Measurements from ENCODE around the gene OPN3. TPM values are rescaled to one million over a fixed set of nuclear protein-coding genes. Genes with fewer than 3 reads are reported as not detected.

Gene OPN3
- polyA plus RNA-seq, 3 donors from 2014 or later = 13.5 to 20.8 (median 14.1) TPM

GRCh38 chr1:241627453-241628259 is 12.5 kb downstream of the OPN3 start:
- peak overlapping the region; percentile 17 to 55 (median 43) for H3K4me3 Mint-ChIP-seq
- H3K27me3 Mint-ChIP-seq (ENCODE audit: low read depth in 3 of 3) = no peaks in the 10 kb centered on the region
- H3K4me1 Mint-ChIP-seq = peaks cover 6 to 15% of the 10 kb centered on the region in 2 donors
- H3K9me3 Mint-ChIP-seq = no peaks in the 10 kb centered on the region
- DNase-seq = peak; percentile 34 to 46 (median 36)
- peaks cover 4 to 9% (median 4%) of the 10 kb centered on the region in 3 donors for H3K36me3 Mint-ChIP-seq
- peak overlapping the region; percentile 32 to 68 (median 40) for H3K27ac Mint-ChIP-seq

- H3K4me1 Mint-ChIP-seq = peaks cover 6 to 15% of the 10 kb centered on the region in 2 donors
- no peak for DNase-seq
- no peak overlapping the region for H3K27ac Mint-ChIP-seq
- H3K9me3 Mint-ChIP-seq = no peaks in the 10 kb centered on the region
- H3K36me3 Mint-ChIP-seq = no peaks in the 10 kb centered on the region
- no peak overlapping the region for H3K4me3 Mint-ChIP-seq
- H3K27me3 Mint-ChIP-seq (ENCODE audit: low read depth in 3 of 3) = peaks cover 0 to 1% (median 0%) of the 10 kb centered on the region in 3 donors
These were observed 15.2 kb downstream of the OPN3 start for GRCh38 chr1:241624935-241625334.

DNA sequence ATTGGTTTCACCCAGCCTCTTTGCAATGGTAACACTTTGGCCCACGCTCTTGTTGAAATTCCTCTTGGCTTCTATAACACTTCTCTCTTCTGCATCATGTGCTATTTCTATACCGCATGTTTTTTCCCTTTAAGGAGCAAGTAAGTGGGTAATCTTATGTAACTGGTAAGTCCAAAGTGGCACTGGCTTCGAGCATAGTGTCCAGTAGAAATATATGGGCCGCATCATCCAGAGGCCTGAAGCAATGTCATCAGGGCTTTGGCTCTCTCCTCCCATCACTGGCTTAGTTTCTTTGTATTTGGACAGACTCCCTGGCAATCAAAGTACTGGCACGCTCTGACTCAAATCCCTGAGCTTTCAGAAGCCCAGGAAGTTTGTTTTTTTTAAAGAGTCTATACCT is 17.5 kb downstream of the OPN3 start:
- H3K9me3 Mint-ChIP-seq = no peaks in the 10 kb centered on the region
- H3K4me1 Mint-ChIP-seq = peaks cover 0 to 4% of the 10 kb centered on the region in 2 donors
- DNase-seq = no peak
- H3K4me3 Mint-ChIP-seq = no peak overlapping the region
- H3K27ac Mint-ChIP-seq = no peak overlapping the region
- no peaks in the 10 kb centered on the region for H3K36me3 Mint-ChIP-seq
- peaks cover 0 to 1% (median 0%) of the 10 kb centered on the region in 3 donors for H3K27me3 Mint-ChIP-seq (ENCODE audit: low read depth in 3 of 3)

- Mint-ChIP-seq H3K4me1 (no peaks in the 10 kb centered on the region), H3K27ac (no peak overlapping the region), H3K27me3 (ENCODE audit: low read depth in 3 of 3) (peaks cover 0 to 1% (median 0%) of the 10 kb centered on the region in 3 donors)
These were observed 22.7 kb downstream of the OPN3 start for GRCh38 chr1:241617426-241617825.

DNA sequence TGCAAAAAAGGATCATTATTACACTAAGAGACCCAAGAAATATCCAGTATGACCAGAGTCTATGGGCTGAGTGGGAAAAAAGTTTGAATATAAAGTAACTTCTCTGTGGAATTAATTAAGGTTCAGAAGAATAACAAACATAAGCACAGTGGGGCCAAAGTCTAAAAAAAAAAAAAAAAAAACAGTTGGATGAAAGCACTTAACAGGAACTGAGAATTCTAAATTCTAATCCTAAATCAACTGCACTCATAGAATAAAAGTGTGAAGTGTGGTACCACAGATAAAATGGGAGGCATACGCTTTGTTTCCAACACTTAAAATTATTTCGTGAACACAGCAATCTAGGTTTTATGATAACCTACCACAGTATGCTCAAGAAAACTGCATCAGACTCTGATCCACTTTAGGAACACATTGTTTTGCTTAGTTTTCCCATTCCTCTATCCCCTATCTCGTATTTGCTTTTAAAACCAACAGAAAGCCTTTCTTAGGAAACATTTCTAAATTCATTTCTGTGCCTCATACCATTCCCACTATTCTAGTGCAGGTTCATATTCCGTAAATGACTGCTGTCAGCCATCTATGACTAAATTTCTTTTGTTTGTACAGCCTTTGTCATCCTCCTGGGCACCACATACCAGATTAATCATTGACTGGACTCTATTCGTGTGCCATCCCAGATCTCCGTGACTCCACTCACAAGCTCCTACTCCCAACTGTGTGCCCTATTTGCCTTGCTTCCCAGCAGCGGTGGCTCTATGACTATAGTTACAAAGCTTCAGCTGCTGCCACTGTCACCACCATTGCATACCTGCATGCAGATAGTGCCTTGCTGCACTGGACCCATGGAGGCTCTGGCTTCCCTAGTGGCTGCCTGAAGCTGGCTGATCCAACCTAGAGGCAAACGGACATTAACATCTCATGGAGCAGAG is 24.9 kb downstream of the OPN3 start:
- Mint-ChIP-seq H3K27me3 (ENCODE audit: low read depth in 3 of 3) (no peaks in the 10 kb centered on the region), H3K4me3 (no peak overlapping the region), H3K36me3 (no peaks in the 10 kb centered on the region), H3K9me3 (no peaks in the 10 kb centered on the region), H3K4me1 (no peaks in the 10 kb centered on the region), H3K27ac (no peak overlapping the region)
- no peak for DNase-seq

More at GRCh38 chr1:241617426-241617825, 22.7 kb downstream of the OPN3 start:
- no peak for DNase-seq
- Mint-ChIP-seq H3K9me3 (no peaks in the 10 kb centered on the region), H3K4me3 (no peak overlapping the region), H3K36me3 (no peaks in the 10 kb centered on the region)

DNA sequence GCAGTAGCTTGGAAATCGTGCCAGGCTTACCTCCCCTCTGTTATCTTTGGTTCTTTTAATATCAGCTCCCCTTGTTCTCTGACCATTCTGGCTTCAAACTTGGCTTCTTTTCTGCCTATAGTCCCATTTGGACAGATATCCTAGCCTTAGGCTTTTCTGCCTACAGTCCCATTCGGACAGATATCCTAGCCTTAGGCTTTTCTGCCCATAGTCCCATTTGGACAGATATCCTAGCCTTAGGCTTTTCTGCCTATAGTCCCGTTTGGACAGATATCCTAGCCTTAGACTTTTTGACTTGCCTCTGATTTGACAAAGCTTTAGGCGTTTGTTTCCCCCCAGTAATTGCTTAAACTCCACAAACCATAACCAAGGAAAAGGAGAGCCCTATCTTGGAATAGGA is 25.6 kb downstream of the OPN3 start:
- Mint-ChIP-seq H3K27ac (no peak overlapping the region), H3K27me3 (ENCODE audit: low read depth in 3 of 3) (no peaks in the 10 kb centered on the region), H3K36me3 (no peaks in the 10 kb centered on the region), H3K4me1 (no peaks in the 10 kb centered on the region), H3K4me3 (no peak overlapping the region), H3K9me3 (no peaks in the 10 kb centered on the region)
- DNase-seq = no peak

GRCh38 chr1:241614144-241614543 is 26.0 kb downstream of the OPN3 start:
- H3K4me1 Mint-ChIP-seq = no peaks in the 10 kb centered on the region
- no peak for DNase-seq
- no peaks in the 10 kb centered on the region for H3K27me3 Mint-ChIP-seq (ENCODE audit: low read depth in 3 of 3)
- H3K27ac Mint-ChIP-seq = no peak overlapping the region
- no peaks in the 10 kb centered on the region for H3K36me3 Mint-ChIP-seq
- no peaks in the 10 kb centered on the region for H3K9me3 Mint-ChIP-seq
- H3K4me3 Mint-ChIP-seq = no peak overlapping the region

GRCh38 chr1:241612533-241613477 is 27.4 kb downstream of the OPN3 start:
- no peak for DNase-seq
- H3K4me3 Mint-ChIP-seq = no peak overlapping the region
- H3K27me3 Mint-ChIP-seq (ENCODE audit: low read depth in 3 of 3) = no peaks in the 10 kb centered on the region
- no peaks in the 10 kb centered on the region for H3K36me3 Mint-ChIP-seq
- H3K27ac Mint-ChIP-seq = no peak overlapping the region
- H3K9me3 Mint-ChIP-seq = no peaks in the 10 kb centered on the region
- H3K4me1 Mint-ChIP-seq = no peaks in the 10 kb centered on the region

- Mint-ChIP-seq H3K27ac (no peak overlapping the region), H3K4me3 (no peak overlapping the region), H3K9me3 (no peaks in the 10 kb centered on the region)
These were observed 28.4 kb downstream of the OPN3 start for GRCh38 chr1:241611736-241612135.

DNA sequence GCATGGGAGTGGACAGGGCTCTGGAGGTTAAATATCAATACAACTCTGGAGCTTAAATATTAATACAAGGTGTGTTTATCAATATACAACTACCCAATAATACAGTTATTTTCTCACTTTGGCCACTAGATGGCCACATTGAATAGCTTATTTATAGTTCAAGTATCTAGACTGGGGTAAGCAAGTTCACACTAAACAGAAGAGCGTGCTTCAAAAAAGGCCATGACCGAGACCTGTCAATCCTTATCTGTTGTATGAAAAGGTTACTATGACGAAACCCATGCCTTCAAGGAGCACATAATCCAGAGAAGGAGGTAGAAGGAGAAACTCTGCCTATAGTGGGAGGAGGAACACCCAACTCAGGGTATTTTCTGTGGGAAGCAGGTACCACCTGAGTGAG is 29.1 kb downstream of the OPN3 start:
- no peak overlapping the region for H3K27ac Mint-ChIP-seq
- H3K4me3 Mint-ChIP-seq = no peak overlapping the region
- DNase-seq = peak; percentile 40 to 45 (median 40)
- H3K4me1 Mint-ChIP-seq = no peaks in the 10 kb centered on the region
- no peaks in the 10 kb centered on the region for H3K36me3 Mint-ChIP-seq
- H3K27me3 Mint-ChIP-seq (ENCODE audit: low read depth in 3 of 3) = no peaks in the 10 kb centered on the region
- no peaks in the 10 kb centered on the region for H3K9me3 Mint-ChIP-seq

More at GRCh38 chr1:241611736-241612135, 28.4 kb downstream of the OPN3 start:
- H3K4me1 Mint-ChIP-seq = no peaks in the 10 kb centered on the region
- DNase-seq = no peak
- H3K36me3 Mint-ChIP-seq = no peaks in the 10 kb centered on the region
- no peaks in the 10 kb centered on the region for H3K27me3 Mint-ChIP-seq (ENCODE audit: low read depth in 3 of 3)

DNA sequence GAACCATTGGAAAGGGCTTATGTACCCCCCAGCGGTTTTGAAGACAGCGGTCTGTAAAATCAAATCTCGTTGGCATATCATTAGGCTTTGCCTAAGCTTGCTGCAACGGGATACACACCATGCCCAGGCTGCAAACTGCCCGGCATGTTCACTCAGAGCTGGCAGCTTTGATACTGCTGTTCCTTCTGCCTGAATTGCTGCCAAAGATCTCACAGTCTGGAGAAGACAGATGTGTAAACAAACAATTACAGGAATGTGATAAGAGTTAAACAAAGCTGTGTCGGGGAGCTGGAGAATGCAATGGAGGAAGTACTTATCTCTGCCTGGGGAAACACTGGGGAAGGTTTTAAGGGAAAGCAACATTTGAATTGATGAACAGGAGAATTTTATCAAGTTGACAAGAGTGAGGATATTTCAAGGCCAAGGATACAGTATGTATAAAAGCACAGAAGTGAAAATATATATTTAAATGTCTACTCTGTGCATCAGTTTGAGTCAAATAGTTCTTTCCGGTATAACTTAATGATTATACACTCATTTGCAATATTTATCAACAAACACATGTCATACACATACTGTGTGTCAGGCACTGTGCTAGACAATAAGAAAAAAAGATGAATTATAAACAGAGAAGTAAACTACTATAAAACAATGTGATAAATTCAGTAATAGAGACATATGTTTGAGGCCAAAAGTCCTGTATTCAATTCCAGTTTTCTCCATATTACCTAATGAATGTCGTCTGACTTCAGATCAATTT is 29.9 kb downstream of the OPN3 start:
- no peak overlapping the region for H3K27ac Mint-ChIP-seq
- H3K36me3 Mint-ChIP-seq = no peaks in the 10 kb centered on the region
- no peaks in the 10 kb centered on the region for H3K9me3 Mint-ChIP-seq
- no peak for DNase-seq
- H3K4me1 Mint-ChIP-seq = no peaks in the 10 kb centered on the region
- H3K4me3 Mint-ChIP-seq = no peak overlapping the region
- H3K27me3 Mint-ChIP-seq (ENCODE audit: low read depth in 3 of 3) = no peaks in the 10 kb centered on the region

DNA sequence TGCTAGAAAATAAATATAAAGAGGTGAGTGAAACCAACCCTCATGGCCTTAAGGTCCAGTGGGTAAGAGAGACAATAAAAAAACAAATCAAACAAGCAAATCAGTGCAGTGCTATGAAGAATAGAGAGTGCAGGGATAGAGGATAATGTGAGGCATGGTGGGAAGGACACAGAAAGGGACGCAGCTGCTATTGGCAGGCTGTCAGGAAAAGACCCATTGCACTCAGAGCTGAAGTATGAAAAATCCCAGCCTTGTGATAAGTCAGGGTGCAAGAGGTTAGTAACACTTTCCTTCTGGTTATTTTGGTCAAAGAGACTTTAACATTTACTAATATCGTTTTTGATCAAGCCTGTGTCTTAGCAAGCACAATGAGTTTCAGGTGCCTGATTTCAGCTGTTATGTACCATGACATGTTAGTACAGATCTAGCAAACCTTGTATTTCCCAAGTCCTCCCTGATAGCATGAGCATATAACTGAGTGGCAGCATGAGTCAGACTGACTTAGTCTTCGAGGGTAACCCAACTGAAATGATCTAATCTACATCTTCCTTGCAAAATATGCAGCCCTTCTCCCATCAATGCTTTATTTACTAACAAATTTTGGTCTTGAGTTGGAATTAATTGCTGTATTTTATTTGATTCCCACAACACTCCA is 31.7 kb downstream of the OPN3 start:
- DNase-seq = no peak
- H3K27me3 Mint-ChIP-seq (ENCODE audit: low read depth in 3 of 3) = no peaks in the 10 kb centered on the region

More for the DNA sequence above, 31.7 kb downstream of the OPN3 start:
- H3K36me3 Mint-ChIP-seq = peaks cover 0 to under 1% (median under 1%) of the 10 kb centered on the region in 3 donors
- H3K4me1 Mint-ChIP-seq = no peaks in the 10 kb centered on the region
- no peak overlapping the region for H3K27ac Mint-ChIP-seq
- no peak overlapping the region for H3K4me3 Mint-ChIP-seq
- no peaks in the 10 kb centered on the region for H3K9me3 Mint-ChIP-seq

Measured in immature natural killer cell (primary cell).